Astrocyte of the spinal cord (primary cell): ENCODE measurements around the gene TBL1XR1.

Experiments used
- DNase-seq: peaks from one replicate; pipeline ENCODE4 v3.0.0; 2011; ENCODE audit warnings: low read depth, low spot score
- H3K4me3 ChIP-seq: 2 replicates; pipeline ENCODE4 v1.5.1; 2011; ENCODE audit warnings: low read depth, mild to moderate bottlenecking, low read length, moderate library complexity
- CTCF ChIP-seq: IDR thresholded peaks from 2 replicates; pipeline ENCODE4 v1.5.1; 2012; ENCODE audit warnings: low read depth, mild to moderate bottlenecking, low read length, inconsistent platforms
- in situ Hi-C: cut with HindIII; loops from 2 replicates; pipeline ENCODE4 v1.10.0; 2017; ENCODE audit warnings: low sequenced_read_pairs

TBL1XR1 gene

DNA sequence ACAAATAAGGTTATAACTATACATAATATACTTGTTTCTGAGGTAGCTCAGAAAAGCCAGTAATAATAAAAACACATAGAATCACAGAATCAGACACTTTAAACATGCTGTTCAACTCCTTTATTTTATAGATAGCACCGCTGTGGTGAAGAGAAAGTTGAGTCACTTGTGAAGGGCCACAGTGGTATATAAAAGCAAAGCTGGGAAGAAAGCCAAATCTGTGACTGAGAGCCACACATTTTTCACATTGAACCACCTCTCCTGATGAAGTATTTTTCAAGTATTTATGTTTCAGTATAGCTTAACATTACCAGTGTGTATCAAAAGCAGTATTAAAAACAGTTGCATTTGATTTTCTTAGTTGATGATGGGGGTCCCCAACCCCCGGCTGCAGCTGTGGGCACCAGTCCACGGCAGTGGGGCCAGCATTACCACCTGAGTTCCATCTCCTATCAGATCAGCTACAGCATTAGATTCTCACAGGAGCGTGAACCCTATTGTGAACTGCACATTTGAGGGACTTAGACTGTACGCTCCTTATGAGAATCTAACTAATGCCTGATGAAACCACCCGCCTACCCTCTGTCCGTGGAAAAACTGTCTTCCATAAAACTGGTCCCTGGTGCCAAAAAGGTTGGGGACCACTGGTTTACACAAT lies 46.2 kb downstream of the TBL1XR1 start:
- DNase-seq, result peak; percentile 92
- TF ChIP-seq CTCF, result no peak
- in situ Hi-C loops, result no loop called here
- no peak overlapping the region for H3K4me3 ChIP-seq

GRCh38 chr3:177150218-177150916 lies 46.9 kb downstream of the TBL1XR1 start:
- in situ Hi-C loops, result no loop called here
- H3K4me3 ChIP-seq, result no peak overlapping the region
- no peak for TF ChIP-seq CTCF
- DNase-seq, result peak; percentile 20

- in situ Hi-C loops, result no loop called here
- TF ChIP-seq CTCF, result no peak
- H3K4me3 ChIP-seq, result no peak overlapping the region
- DNase-seq, result no peak
Measured at GRCh38 chr3:177149106-177149505, 48.2 kb downstream of the TBL1XR1 start.

DNA sequence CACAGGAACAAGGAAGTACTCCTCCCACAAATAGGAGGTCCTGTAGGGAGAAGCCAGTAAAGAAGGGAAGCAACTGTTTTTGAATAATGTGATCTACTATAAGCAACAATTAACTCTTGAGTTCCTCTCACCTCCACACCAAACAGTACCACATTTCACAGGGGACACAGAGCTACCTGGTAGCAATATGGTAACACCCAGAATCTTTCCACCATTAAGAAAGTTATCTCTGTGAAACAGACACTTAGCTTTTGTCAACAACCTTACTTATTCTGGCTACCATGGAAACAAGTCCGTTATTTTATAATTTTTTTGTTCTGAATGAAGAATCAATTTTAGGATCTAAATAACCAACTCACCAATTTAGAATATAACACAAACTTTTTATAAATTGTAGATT lies 49.5 kb downstream of the TBL1XR1 start:
- no peak for TF ChIP-seq CTCF
- DNase-seq, result no peak
- in situ Hi-C loops, result no loop called here
- H3K4me3 ChIP-seq, result no peak overlapping the region

DNA sequence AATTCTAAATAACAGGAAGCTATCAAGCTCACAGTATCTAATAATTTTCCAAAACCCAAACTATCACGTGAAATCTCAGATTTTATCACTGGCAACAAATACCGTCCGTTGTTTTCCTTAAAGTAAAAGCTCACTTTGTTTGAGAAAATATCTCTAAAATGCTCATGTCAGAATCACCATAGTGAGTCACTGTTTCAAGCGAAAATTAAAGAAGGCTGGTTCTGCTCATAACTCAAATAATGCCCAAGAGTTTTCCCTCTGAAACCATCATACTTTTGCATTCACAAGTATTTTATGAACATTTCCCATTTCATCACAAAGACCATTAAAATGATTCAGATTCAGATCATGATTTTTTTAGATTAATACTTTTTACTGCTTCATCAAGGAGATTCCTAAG lies 50.6 kb downstream of the TBL1XR1 start:
- in situ Hi-C loops, result no loop called here
- no peak overlapping the region for H3K4me3 ChIP-seq
- no peak for TF ChIP-seq CTCF
- DNase-seq, result peak; percentile 45

DNA sequence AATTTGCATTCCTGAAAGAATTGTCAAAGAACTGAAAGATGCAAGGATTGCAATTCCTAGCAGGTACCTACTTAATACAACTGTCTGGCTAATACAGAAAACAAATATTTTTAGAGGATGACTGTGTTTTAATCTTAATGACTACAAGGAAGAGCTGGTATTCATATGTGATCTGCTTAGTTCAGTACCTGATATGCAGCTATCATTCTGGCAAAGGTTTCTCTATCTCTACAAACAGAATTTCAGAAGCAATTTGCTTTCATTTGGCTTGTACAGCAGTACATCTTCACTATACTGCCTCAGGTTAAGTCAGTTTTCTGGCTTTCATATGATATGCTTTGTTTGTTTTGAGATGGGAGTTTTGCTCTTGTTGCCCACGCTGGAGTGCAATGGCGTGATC lies 51.3 kb downstream of the TBL1XR1 start:
- H3K4me3 ChIP-seq, result no peak overlapping the region
- no peak for DNase-seq
- no peak for TF ChIP-seq CTCF
- in situ Hi-C loops, result no loop called here
